GM12892 (cell line): ENCODE data around the gene CCDC102A.

Experiments used
- POLR2A ChIP-seq: IDR thresholded peaks from 2 replicates; pipeline ENCODE4 v1.6.1; 2011; ENCODE audit warnings: low read depth, low read length, control low read depth
- POLR2AphosphoS5 ChIP-seq: IDR thresholded peaks from 2 replicates; pipeline ENCODE4 v1.6.1; 2011; ENCODE audit warnings: low read depth, low read length, control low read depth
- TAF1 ChIP-seq: IDR thresholded peaks from 2 replicates; pipeline ENCODE4 v1.6.1; 2011; ENCODE audit warnings: low read depth, mild to moderate bottlenecking, control low read depth, low read length, borderline replicate concordance

DNA sequence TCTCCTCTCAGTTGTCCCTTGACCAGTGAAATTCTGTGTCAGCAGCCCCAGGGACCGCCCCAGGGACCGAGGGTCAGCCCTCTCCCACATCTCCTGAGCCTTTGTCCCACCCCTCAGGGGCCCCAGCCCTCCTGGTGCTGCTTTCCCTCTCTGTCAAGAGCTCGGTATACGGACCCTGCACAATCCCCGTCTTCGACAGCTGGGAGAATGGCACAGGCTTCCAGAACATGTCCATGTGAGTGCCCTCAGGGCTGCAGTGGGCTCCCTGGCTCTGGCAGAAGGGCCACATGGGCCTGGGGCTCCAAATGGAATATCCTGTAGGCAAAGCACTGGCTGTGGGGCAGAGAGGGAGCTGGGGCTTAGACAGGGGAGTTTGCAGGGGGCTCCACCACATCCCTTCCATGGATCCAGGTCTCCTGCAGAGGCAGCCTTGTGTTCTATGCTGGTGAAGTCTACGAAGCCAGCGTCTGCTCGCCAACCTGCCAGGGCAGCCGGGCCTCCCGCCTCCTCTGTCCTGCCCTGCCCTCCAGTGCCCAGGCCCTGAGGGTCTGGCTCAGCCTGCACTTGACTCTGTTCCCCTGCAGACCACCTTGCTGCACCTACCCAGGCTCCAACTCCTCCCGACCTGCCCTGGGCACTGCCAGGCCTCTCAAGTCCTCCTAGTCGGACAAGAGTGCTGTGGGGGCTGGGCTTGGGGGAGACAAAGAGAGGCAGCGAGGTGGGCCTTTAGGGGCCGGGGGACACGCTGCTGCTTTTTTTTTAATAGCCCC lies 34.1 kb upstream of the CCDC102A start:
- TF ChIP-seq TAF1, result no peak
- TF ChIP-seq POLR2A, result no peak
- no peak for TF ChIP-seq POLR2AphosphoS5
